HL-60 (cell line): ENCODE data around the gene MLLT11.
A peak's percentile ranks its signal among the peaks of the same experiment; 100 is the strongest.

Experiments
- DNase-seq, 2 experiments: peaks; one replicate each; pipeline ENCODE4 v3.0.0-alpha.2; 2010 to 2020; ENCODE audit warnings: low read depth in 1 of 2, low spot score in 1 of 2
- H3K27ac ChIP-seq: fragments of 250-450 bp; sonication (Bioruptor Pico); replicated peaks from 2 replicates; pipeline ENCODE4 v1.5.1; 2020; ENCODE audit warnings: mild to moderate bottlenecking, moderate library complexity
- H3K27me3 ChIP-seq: fragments of 250-450 bp; sonication (Bioruptor Pico); 2 replicates; pipeline ENCODE4 v1.5.1; 2021; ENCODE audit warnings: mild to moderate bottlenecking, moderate library complexity; ENCODE audit not compliant: insufficient read depth, poor library complexity, severe bottlenecking
- H3K4me3 ChIP-seq: replicated peaks from 2 replicates; pipeline ENCODE4 v1.5.1; 2011; ENCODE audit warnings: mild to moderate bottlenecking, control low read depth, low read length; ENCODE audit not compliant: insufficient read depth
- GABPA ChIP-seq: IDR thresholded peaks from 2 replicates; pipeline ENCODE4 v1.6.1; 2012; ENCODE audit warnings: low read depth
- POLR2AphosphoS5 ChIP-seq: IDR thresholded peaks from 2 replicates; pipeline ENCODE4 v1.6.1; 2012; ENCODE audit warnings: low read depth
- SPI1 ChIP-seq: IDR thresholded peaks from 2 replicates; pipeline ENCODE4 v1.6.1; 2012; ENCODE audit warnings: low read depth, mild to moderate bottlenecking, borderline replicate concordance
- TF ChIP-seq, protein P1 (sequence below): IDR thresholded peaks from 2 replicates; pipeline ENCODE4 v1.6.1; 2012; ENCODE audit warnings: low read depth; ENCODE audit not compliant: insufficient replicate concordance
- TF ChIP-seq, protein P2 (sequence below): IDR thresholded peaks from one replicate; pipeline ENCODE4 v1.5.1; 2011; ENCODE audit warnings: low read length, control low read depth, inconsistent platforms; ENCODE audit not compliant: insufficient read depth

MLLT11 gene

GRCh38 chr1:151058692-151059091 is 1.5 kb upstream of the MLLT11 start:
- no peaks in the 10 kb centered on the region for H3K27me3 ChIP-seq
- peak overlapping the region; percentile 90 for H3K27ac ChIP-seq
- no peak for DNase-seq
- TF ChIP-seq POLR2AphosphoS5 = no peak
- no peak for TF ChIP-seq SPI1
- TF ChIP-seq, protein P1, sequence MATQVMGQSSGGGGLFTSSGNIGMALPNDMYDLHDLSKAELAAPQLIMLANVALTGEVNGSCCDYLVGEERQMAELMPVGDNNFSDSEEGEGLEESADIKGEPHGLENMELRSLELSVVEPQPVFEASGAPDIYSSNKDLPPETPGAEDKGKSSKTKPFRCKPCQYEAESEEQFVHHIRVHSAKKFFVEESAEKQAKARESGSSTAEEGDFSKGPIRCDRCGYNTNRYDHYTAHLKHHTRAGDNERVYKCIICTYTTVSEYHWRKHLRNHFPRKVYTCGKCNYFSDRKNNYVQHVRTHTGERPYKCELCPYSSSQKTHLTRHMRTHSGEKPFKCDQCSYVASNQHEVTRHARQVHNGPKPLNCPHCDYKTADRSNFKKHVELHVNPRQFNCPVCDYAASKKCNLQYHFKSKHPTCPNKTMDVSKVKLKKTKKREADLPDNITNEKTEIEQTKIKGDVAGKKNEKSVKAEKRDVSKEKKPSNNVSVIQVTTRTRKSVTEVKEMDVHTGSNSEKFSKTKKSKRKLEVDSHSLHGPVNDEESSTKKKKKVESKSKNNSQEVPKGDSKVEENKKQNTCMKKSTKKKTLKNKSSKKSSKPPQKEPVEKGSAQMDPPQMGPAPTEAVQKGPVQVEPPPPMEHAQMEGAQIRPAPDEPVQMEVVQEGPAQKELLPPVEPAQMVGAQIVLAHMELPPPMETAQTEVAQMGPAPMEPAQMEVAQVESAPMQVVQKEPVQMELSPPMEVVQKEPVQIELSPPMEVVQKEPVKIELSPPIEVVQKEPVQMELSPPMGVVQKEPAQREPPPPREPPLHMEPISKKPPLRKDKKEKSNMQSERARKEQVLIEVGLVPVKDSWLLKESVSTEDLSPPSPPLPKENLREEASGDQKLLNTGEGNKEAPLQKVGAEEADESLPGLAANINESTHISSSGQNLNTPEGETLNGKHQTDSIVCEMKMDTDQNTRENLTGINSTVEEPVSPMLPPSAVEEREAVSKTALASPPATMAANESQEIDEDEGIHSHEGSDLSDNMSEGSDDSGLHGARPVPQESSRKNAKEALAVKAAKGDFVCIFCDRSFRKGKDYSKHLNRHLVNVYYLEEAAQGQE = no peak
- TF ChIP-seq, protein P2, sequence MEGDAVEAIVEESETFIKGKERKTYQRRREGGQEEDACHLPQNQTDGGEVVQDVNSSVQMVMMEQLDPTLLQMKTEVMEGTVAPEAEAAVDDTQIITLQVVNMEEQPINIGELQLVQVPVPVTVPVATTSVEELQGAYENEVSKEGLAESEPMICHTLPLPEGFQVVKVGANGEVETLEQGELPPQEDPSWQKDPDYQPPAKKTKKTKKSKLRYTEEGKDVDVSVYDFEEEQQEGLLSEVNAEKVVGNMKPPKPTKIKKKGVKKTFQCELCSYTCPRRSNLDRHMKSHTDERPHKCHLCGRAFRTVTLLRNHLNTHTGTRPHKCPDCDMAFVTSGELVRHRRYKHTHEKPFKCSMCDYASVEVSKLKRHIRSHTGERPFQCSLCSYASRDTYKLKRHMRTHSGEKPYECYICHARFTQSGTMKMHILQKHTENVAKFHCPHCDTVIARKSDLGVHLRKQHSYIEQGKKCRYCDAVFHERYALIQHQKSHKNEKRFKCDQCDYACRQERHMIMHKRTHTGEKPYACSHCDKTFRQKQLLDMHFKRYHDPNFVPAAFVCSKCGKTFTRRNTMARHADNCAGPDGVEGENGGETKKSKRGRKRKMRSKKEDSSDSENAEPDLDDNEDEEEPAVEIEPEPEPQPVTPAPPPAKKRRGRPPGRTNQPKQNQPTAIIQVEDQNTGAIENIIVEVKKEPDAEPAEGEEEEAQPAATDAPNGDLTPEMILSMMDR = no peak
- TF ChIP-seq GABPA = no peak
- peak overlapping the region; percentile 87 for H3K4me3 ChIP-seq

DNA sequence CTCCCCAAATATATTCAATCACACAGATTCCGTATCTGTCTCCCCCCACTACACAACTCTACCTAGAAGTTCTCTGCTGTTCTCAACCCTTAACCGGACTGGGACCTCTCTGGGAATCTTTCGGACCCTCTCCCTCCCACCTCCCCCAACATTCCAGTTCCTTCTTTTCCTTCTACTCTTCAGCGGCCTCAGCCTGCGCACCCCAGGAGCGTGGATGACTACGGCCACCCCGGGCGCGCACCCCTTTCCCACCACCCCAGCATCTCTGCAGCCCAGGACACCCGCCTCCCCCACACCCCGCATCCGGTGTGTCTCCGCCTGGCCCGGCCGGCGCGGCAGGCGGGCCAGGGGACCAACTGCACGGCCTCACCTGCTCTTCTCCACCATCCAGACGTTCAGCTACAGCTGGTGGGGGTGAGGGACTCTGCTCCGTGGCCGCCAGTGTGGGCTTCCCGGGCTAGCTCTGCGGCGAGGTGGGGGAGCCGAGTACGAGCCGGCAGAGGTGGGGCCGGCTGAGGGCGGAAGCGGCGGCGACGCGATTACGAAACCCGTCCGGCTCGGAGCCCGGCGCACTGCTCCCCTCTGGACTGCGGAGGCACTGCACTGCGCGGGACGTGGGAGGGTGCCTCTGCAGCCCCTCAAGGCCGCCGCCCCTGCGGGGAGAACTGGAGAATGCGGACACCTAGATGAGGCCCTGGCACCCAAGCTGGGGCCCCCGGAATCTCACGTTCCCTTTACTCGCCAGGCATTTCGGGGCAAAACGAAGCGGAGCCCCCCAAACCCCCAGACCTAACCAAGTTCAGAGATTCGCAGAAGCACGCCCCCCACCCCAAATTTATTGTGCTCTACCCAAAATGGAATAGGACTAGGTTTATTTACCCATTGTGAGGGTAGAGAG is 839 bp upstream of the MLLT11 start, which contains the start of gene CDC42SE1:
Gene CDC42SE1, minus strand, starts transcription at position 514 of the 898 bp plus-strand sequence. CDS start 3,892 bp downstream, outside the sequence.
- H3K27me3 ChIP-seq = no peaks in the 10 kb centered on the region
- peak within 1 kb of the TSS; percentile 87 for H3K4me3 ChIP-seq
- peak; percentile 86 to 88 for DNase-seq
- TF ChIP-seq SPI1 (peak; percentile 41; the same call in 1 of the 2 replicates), GABPA (peak; percentile 47), POLR2AphosphoS5 (peak; percentile 77; the same call in 1 of the 2 replicates)
- TF ChIP-seq, protein P2 = peak; percentile 62
- TF ChIP-seq, protein P1 = no peak
- peak within 1 kb of the TSS; percentile 90 for H3K27ac ChIP-seq

- Histone ChIP-seq H3K27ac (no peak overlapping the region), H3K4me3 (no peak overlapping the region), H3K27me3 (no peaks in the 10 kb centered on the region)
- DNase-seq = no peak
- TF ChIP-seq GABPA (no peak), POLR2AphosphoS5 (no peak), SPI1 (no peak)
- TF ChIP-seq, protein P2 = no peak
- TF ChIP-seq, protein P1 = no peak
Measured at GRCh38 chr1:151060657-151061421, 642 bp downstream of the MLLT11 start.
